Measurements from ENCODE around the gene SFT2D3. TPM values are rescaled to one million over a fixed set of nuclear protein-coding genes. Genes with fewer than 3 reads are reported as not detected.
"Not testable (repeated sequence)": the region's sequence is repeated elsewhere in the genome, so short reads cannot be mapped to it uniquely, and the experiment has no call there.

SFT2D3 gene
- total RNA-seq, 1 donor from 2014 or later: 7.3 TPM

DNA sequence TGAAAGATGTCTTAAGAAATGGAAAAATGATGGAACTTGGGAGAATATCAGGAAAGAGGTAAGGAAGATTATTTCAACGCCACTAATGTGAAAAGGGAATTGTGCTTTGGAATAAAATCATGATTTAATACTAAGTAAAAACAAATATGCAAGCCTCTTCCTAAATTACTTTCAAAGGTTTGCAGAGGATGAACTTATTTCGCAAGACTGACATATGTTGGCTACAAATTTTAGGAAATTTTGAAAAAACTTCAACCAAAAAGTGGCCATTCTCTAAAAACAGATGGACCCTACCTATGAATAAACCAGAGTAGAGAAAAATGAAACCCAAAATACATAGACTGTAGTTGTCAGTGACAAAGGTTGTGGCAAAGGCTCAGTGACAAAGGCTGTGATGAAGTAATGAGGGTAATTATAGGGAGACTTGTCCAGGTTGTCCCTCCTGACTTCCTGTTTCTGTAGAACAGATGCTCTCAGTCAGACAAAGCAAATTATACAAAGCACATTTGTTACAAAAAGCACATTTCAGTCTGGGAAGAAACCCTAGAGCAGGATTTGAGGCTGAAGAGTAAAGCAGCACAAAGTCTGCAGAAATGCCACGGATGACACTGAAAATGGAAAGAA is 39.5 kb downstream of the SFT2D3 start:
- DNase-seq (ENCODE audit: low spot score): no peak

- no peak for DNase-seq (ENCODE audit: low spot score)
Observed at GRCh38 chr2:127743477-127744026, 42.3 kb downstream of the SFT2D3 start.

DNA sequence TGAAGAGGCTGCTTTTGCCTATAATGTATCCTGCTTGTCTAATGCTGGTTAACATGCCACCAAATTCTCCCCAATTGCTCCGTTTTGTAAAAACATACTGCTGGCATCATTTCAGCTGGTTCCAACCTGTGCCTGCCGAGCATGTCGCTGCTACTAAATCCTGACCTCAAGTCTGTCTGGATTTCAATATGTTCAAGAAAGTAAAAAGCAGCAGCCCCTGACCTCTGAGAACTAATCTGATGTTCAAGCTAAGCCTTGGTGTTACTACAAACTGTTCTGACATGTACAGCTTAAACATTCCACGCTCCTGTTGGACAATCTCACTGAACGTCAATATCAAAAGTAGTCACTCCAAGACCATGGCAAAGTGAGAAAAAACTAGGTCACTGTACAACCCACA is 46.3 kb downstream of the SFT2D3 start:
- no peak for DNase-seq (ENCODE audit: low spot score)

GRCh38 chr2:127749537-127749936 is 48.2 kb downstream of the SFT2D3 start:
- DNase-seq (ENCODE audit: low spot score): not testable (repeated sequence)

GRCh38 chr2:127753374-127753773 is 52.1 kb downstream of the SFT2D3 start:
- DNase-seq (ENCODE audit: low spot score): no peak

DNA sequence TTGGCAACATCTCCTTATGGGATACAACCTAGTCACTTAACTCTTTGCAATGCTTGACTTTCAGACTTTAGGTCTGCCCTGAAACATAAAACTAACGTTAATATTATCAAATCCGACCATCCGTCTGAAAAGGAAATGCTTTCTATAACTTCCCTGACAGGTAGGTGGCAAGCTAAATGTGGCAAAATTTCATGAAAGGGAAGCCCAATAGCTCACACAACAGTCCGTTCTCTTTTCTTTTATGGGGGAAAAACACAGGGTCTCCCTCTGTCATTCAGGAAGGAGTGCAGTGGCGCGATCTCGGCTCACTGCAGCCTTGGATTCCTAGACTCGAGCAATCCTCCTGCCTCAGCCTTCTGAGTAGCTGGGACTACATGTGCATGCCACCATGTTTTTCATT is 52.9 kb downstream of the SFT2D3 start:
- DNase-seq (ENCODE audit: low spot score): no peak

Other genes with a start within 250 kb of the SFT2D3 start
- gene IWS1, start 175.0 kb upstream of the SFT2D3 start, total RNA-seq: 43.5 TPM
- gene MYO7B, start 165.8 kb upstream of the SFT2D3 start, total RNA-seq: 0.78 TPM
- gene GPR17, start 55.3 kb upstream of the SFT2D3 start, total RNA-seq: not detected
- gene LIMS2, start 26.0 kb upstream of the SFT2D3 start, total RNA-seq: 112 TPM
- gene WDR33, start 109.7 kb downstream of the SFT2D3 start, total RNA-seq: 60.1 TPM
- 29.7 TPM for gene POLR2D, start 156.7 kb downstream of the SFT2D3 start, total RNA-seq
- 19.2 TPM for gene AMMECR1L, start 184.5 kb downstream of the SFT2D3 start, total RNA-seq

Data from ureter (tissue), 1 donor.